HL-60 (cell line): ENCODE data around the gene SLC25A17.

Source experiments
- DNase-seq, 2 experiments: peaks; one replicate each; pipeline ENCODE4 v3.0.0-alpha.2; 2010 to 2020; ENCODE audit warnings: low read depth in 1 of 2, low spot score in 1 of 2
- H3K27ac ChIP-seq: fragments of 250-450 bp; sonication (Bioruptor Pico); replicated peaks from 2 replicates; pipeline ENCODE4 v1.5.1; 2020; ENCODE audit warnings: mild to moderate bottlenecking, moderate library complexity
- H3K27me3 ChIP-seq: fragments of 250-450 bp; sonication (Bioruptor Pico); 2 replicates; pipeline ENCODE4 v1.5.1; 2021; ENCODE audit warnings: mild to moderate bottlenecking, moderate library complexity; ENCODE audit not compliant: insufficient read depth, poor library complexity, severe bottlenecking
- H3K4me3 ChIP-seq: replicated peaks from 2 replicates; pipeline ENCODE4 v1.5.1; 2011; ENCODE audit warnings: mild to moderate bottlenecking, control low read depth, low read length; ENCODE audit not compliant: insufficient read depth
- GABPA ChIP-seq: IDR thresholded peaks from 2 replicates; pipeline ENCODE4 v1.6.1; 2012; ENCODE audit warnings: low read depth
- POLR2AphosphoS5 ChIP-seq: IDR thresholded peaks from 2 replicates; pipeline ENCODE4 v1.6.1; 2012; ENCODE audit warnings: low read depth
- SPI1 ChIP-seq: IDR thresholded peaks from 2 replicates; pipeline ENCODE4 v1.6.1; 2012; ENCODE audit warnings: low read depth, mild to moderate bottlenecking, borderline replicate concordance
- TF ChIP-seq, protein P1 (sequence below): IDR thresholded peaks from one replicate; pipeline ENCODE4 v1.5.1; 2011; ENCODE audit warnings: low read length, control low read depth, inconsistent platforms; ENCODE audit not compliant: insufficient read depth
- TF ChIP-seq, protein P2 (sequence below): IDR thresholded peaks from 2 replicates; pipeline ENCODE4 v1.6.1; 2012; ENCODE audit warnings: low read depth; ENCODE audit not compliant: insufficient replicate concordance

The SLC25A17 gene

DNA sequence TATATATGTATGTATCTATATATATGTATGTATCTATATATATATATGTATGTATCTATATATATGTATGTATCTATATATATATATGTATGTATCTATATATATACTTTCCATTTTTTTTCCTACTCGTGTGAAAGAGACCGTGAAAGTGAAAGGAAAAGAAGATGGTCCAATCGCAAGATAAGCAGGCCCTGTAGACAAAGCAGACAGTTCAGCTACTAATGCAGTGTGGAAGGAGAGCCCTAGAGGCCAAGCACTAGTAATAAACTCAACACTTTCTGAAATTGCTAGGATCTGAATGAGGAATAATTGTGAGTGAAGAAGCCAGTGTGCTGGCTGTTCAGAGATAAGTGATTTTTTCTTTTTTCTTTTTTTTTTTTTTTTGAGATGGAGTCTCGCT, 92.6 kb downstream of the SLC25A17 start:
- Histone ChIP-seq H3K4me3 (no peak overlapping the region), H3K27me3 (no peaks in the 10 kb centered on the region), H3K27ac (no peak overlapping the region)
- DNase-seq: no peak
- TF ChIP-seq, protein P1, sequence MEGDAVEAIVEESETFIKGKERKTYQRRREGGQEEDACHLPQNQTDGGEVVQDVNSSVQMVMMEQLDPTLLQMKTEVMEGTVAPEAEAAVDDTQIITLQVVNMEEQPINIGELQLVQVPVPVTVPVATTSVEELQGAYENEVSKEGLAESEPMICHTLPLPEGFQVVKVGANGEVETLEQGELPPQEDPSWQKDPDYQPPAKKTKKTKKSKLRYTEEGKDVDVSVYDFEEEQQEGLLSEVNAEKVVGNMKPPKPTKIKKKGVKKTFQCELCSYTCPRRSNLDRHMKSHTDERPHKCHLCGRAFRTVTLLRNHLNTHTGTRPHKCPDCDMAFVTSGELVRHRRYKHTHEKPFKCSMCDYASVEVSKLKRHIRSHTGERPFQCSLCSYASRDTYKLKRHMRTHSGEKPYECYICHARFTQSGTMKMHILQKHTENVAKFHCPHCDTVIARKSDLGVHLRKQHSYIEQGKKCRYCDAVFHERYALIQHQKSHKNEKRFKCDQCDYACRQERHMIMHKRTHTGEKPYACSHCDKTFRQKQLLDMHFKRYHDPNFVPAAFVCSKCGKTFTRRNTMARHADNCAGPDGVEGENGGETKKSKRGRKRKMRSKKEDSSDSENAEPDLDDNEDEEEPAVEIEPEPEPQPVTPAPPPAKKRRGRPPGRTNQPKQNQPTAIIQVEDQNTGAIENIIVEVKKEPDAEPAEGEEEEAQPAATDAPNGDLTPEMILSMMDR: no peak
- TF ChIP-seq SPI1 (no peak), GABPA (no peak), POLR2AphosphoS5 (no peak)
- TF ChIP-seq, protein P2, sequence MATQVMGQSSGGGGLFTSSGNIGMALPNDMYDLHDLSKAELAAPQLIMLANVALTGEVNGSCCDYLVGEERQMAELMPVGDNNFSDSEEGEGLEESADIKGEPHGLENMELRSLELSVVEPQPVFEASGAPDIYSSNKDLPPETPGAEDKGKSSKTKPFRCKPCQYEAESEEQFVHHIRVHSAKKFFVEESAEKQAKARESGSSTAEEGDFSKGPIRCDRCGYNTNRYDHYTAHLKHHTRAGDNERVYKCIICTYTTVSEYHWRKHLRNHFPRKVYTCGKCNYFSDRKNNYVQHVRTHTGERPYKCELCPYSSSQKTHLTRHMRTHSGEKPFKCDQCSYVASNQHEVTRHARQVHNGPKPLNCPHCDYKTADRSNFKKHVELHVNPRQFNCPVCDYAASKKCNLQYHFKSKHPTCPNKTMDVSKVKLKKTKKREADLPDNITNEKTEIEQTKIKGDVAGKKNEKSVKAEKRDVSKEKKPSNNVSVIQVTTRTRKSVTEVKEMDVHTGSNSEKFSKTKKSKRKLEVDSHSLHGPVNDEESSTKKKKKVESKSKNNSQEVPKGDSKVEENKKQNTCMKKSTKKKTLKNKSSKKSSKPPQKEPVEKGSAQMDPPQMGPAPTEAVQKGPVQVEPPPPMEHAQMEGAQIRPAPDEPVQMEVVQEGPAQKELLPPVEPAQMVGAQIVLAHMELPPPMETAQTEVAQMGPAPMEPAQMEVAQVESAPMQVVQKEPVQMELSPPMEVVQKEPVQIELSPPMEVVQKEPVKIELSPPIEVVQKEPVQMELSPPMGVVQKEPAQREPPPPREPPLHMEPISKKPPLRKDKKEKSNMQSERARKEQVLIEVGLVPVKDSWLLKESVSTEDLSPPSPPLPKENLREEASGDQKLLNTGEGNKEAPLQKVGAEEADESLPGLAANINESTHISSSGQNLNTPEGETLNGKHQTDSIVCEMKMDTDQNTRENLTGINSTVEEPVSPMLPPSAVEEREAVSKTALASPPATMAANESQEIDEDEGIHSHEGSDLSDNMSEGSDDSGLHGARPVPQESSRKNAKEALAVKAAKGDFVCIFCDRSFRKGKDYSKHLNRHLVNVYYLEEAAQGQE: no peak

DNA sequence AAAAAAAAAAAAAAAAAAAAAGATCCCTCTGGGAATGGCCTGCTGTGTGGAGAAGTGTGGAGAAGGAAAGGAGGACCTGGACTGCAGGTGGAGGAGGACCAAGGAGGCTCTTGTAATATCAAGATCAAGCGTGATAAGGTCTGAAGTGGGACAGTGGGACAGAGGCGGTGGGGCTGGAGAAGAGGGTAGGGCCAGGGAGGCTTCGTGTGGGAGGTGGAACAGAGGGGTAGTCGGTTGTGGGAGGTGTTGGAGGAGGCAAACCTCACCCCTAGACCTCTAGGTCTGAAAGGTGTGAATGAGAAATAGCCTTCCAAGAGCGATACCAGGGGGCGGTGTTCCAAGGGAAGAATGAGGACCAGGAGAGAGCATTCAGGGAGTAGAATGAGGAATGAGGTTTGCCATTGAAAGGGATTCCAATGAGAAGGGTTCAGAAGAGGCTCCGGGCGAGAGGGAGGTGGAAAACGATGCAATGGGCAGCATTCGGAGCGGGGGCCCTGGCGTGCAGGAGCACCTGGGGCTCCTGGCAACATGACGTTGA, 95.7 kb downstream of the SLC25A17 start:
- no peak for DNase-seq
- Histone ChIP-seq H3K4me3 (no peak overlapping the region), H3K27me3 (no peaks in the 10 kb centered on the region), H3K27ac (no peak overlapping the region)
- no peak for TF ChIP-seq SPI1
- TF ChIP-seq POLR2AphosphoS5: no peak
- no peak for TF ChIP-seq GABPA
- TF ChIP-seq, protein P2: no peak
- TF ChIP-seq, protein P1: no peak

DNA sequence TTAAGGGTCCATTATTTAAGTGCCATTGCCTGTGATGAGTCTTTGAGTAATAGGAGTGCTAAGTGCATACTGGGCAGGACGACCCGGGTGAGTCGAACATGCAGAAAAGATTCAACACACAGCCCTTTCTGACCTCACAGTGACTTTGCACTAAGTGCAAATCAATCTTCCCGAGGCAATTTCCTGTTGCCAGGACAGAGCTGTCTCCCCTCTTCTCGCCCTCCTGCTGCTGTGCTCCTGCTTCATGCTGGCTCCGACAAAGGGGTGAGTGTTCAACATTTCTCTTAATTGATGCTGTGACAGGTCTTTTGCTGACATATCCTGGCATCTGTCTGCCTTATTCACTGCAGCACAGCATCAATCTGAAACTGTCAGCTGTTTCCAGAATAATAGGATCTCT, 97.9 kb downstream of the SLC25A17 start:
- TF ChIP-seq POLR2AphosphoS5: no peak
- TF ChIP-seq, protein P1: no peak
- no peak for TF ChIP-seq GABPA
- TF ChIP-seq SPI1: no peak
- TF ChIP-seq, protein P2: no peak
- Histone ChIP-seq H3K27ac (no peak overlapping the region), H3K4me3 (no peak overlapping the region), H3K27me3 (no peaks in the 10 kb centered on the region)
- DNase-seq: no peak
